ENCODE data around the gene CARD10.
"Not testable (repeated sequence)": the region's sequence is repeated elsewhere in the genome, so short reads cannot be mapped to it uniquely, and the experiment has no call there.

CARD10 gene

GRCh38 chr22:37485395-37486223 is 33.6 kb downstream of the CARD10 start:
- no peak for DNase-seq

GRCh38 chr22:37484480-37485394 is 34.5 kb downstream of the CARD10 start:
- DNase-seq, result no peak

DNA sequence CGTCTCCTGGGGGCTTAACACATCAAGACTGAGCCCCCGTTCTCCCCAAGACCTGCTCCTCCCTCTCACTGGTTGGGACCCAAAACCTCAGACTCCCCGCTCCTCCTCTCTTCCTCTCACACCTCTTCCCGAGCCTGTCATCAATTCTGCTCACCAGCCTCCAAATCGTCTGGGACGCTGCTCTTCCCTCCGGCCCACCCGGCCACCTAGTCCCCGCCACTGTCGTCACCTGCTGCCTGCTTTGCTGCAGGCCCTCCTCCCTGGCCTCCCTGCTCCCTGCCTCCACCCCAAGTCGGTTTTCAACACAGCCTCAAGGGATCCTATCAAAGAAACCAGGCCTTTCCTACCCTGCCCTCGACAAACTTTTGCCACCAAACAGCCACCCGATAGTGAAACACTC is 36.2 kb downstream of the CARD10 start:
- no peak for DNase-seq

DNA sequence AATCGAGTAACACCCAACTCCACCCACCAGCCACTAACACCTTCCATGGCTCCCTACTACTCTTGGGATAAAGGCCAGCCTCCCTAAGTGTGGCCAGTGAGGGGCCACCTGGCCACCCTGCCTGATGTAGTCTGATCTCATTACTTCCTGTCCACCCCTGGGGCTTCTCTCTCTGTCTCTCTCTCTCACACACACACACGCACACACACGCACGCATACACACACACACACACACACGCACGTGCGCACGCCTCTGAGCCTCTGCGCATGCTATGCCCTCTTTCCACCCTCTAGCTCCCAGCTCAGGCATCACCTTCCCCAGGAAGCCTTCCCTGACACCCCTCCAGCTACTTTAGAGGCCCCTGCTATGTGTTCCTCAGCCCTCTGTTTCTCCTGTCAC is 37.0 kb downstream of the CARD10 start:
- DNase-seq, result no peak

- no peak for DNase-seq
Observed at GRCh38 chr22:37481347-37481907, 37.8 kb downstream of the CARD10 start.

DNA sequence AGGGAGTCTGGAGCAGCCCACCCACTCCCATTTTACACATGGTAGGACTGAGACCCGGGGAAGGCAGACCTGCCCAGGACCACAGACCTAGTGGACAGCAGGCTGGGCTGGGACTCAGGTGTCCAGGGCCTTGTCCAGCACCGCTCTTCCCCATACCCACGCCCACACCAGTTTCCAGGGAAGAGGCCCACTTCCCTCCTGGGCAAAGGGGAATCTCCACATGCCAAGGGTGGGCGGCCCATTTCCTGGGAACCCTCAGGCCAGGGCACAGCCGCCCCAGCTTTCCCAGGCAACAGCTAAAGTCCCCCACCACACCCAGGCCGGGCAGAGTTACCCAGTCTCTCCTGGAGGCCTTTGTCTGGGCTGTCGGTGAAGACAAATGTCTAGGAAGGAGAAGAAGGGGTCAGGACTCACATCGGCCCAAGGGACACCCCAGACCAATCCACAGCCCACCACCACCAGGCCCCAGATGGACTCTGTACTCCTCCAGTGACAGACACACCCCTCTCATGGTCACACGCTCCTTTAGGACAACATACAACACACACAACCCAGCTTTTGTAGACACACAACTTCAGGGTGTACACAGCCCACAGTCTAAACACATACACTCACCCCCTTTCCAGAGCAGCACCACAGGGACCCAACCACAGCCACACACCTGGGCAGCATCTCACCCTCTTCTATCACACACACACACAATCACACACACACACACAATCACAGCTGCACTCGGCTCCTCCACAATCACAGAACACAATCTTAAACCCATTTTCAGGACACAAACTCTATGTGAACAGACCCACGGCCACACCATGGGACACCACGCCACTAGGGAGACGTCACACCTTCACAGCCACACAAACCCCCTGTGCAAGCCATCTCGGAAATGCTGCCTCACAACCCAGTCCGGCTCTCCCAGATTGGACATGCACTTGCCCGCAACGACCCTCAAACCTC is 38.5 kb downstream of the CARD10 start:
- no peak for DNase-seq

DNA sequence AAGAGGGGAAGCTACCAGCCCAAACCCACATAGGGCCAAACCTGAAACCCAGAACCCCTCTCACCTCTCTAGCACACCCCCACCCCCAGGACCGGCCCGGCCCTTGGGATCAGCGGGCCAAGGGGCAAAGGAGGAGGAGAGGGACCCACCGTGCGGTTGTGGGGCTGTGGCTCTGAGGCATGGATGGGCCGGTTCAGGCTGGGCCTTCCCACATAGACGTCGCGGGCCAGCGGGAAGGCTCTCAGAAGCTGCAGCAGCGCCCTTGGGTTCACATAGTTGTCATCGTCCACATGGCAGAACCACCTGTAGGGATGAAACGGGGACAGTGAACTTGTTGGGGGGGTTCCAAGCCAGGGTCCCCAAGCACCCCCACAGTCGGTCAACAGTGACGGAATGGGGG is 40.0 kb downstream of the CARD10 start:
- no peak for DNase-seq

DNA sequence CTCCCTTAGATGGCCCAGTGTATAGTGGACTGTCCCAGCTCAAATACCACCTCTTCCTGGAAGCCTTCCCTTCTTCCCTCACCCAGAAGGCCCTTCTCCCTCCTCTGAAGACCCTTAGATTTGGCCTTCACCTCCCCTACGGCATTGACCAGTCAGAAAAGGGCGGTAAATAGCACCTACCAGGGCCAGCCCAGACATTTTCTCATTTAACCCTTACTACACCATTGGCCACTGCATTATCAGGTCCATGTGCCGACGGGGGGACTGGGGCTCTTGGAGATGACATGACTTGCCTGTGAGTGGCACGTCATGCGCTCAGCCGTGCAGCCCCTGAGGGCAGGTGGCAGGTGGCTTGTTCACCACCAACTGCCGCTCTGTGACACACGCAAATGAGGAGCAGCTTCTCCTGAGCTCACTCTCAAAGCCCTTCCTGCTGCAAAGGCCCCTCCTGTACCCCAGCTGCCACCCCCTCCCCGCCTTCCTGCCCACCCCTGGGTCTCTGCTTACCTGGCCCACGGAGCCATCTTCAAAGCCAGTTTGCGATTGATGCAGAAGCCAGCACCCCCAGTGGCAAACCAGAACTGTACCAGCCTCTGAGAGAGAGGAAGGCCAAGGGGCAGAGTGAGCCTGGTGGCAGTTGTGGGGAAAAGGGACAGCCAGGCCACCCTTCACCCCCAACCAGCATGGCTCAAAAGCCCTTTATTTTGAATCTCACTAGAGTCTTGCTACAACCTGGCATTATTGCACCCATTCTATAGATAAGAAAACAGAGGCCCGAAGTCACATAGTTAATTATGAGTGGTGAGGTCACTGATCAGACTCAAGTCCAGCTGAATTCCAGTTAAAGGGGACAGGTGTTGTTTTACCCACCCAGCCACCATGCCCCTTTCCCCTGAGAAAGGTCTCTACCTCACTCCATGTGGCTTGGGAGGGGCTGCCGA is 42.6 kb downstream of the CARD10 start:
- no peak for DNase-seq

GRCh38 chr22:37474447-37475090 is 44.6 kb downstream of the CARD10 start:
- DNase-seq, result no peak

DNA sequence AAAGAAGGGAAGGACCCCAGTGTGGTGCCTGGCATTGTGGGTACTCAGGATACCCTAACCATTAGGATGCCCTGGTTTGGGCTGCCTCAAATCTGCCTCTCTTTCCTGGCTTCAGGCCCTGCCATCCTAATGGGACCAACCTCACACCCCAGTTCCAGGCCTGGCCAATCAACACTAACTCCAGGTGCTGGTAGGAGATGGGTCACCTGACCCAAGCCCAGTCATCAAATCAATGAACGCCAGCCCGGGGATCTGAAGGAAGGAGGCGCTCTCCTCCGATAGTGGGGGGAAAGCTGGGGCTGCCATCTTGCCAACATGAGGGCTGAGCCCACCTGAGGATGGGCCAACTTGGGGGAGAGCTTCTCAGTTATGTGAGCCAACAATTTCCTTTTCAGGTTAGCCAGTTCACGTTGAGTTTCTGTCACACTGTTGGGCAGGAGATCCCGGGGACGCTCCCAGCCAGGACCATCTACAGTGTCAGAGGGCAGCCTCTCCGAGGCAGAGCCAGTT is 45.7 kb downstream of the CARD10 start:
- no peak for DNase-seq

DNA sequence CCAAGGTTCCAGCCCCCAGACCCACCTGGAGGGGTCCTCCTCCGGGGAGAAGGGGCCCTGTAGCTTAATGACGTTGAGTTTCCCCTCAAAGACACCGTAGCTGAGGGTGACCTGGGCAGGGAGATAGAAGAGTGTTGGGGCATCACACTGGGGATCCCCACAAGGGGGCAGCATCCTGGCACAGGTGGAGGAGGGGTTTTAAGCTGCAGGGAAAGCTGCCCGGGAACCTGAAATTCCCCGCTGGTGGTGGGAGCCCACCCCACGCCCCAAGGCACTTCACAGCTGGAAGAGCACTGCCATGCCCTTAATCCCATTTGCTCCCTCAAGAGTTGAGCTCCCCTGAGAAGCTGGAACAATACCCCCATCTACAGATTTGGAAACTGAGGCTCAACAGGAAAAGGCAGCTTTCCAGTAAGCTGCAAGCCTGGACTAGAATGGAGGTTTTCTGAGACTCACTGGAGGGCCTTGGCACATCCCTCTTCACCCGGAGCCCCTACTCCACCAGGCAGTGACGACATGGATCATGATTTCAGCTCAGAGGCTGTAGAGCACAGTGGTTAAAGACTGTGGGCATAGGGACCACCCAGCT is 46.7 kb downstream of the CARD10 start:
- DNase-seq, result no peak

DNA sequence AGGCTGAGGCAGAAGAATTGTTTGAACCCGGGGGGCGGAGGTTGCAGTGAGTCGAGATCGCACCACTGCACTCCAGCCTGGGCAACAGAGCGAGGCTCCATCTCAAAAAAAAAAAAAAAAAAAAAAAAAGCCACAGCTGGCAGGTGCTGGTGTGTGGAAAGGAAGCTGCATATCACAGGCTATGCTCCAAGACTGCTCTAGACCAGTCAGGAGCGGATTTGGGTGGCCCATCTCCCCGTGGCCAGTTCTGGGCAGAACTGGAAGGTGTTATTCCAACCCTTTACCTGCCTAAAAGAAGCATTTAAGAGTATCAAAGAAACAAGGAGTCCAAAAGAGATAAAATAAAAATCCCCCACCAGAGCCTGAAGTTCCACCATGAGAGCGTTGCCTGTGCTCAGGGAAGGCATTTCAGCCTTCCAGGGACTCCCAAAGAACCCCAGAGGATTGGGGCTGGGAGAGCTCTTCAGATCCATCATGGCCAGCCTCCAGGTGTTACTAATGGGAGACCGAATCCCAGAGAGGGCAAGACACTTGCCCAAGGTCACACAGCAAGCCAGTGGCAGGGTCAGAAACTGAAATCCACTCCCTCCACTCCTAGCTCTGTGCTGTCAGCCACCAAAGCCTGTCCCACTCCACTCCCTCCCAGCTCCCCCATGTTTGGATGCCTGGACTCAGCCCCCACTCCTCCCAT is 47.3 kb downstream of the CARD10 start:
- DNase-seq, result no peak

GRCh38 chr22:37470087-37470445 is 49.1 kb downstream of the CARD10 start:
- no peak for DNase-seq

GRCh38 chr22:37469416-37470086 is 49.7 kb downstream of the CARD10 start:
- no peak for DNase-seq

- not testable (repeated sequence) for DNase-seq
Observed at GRCh38 chr22:37468201-37468695, 51.0 kb downstream of the CARD10 start.

- DNase-seq, result no peak
Observed at GRCh38 chr22:37467391-37467955, 51.7 kb downstream of the CARD10 start.

- DNase-seq, result no peak
Observed at GRCh38 chr22:37464181-37464580, 55.0 kb downstream of the CARD10 start.

DNA sequence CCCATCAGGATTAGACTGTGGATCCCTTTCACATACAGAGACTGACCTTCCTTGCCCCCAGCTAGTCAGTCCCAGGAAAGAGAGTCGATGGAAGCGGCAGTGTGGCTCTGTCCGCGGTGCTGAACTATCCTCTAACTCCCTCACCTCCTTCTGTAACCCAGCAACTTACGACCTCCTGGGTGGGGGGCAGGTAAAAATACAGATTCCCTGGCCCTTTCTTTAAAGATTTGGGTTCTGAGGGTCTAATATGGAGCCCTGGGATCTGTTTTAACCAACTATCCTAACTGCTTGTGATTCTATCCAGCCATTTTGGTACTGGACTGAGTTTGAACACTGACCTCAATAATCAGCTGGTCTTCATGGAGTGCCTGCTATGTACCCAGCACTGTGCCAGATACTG is 56.2 kb downstream of the CARD10 start:
- DNase-seq, result no peak

All from NCI-H226 (cell line).